ENCODE data around the gene CGN.
A peak's percentile ranks its signal among the peaks of the same experiment; 100 is the strongest.

The CGN gene

DNA sequence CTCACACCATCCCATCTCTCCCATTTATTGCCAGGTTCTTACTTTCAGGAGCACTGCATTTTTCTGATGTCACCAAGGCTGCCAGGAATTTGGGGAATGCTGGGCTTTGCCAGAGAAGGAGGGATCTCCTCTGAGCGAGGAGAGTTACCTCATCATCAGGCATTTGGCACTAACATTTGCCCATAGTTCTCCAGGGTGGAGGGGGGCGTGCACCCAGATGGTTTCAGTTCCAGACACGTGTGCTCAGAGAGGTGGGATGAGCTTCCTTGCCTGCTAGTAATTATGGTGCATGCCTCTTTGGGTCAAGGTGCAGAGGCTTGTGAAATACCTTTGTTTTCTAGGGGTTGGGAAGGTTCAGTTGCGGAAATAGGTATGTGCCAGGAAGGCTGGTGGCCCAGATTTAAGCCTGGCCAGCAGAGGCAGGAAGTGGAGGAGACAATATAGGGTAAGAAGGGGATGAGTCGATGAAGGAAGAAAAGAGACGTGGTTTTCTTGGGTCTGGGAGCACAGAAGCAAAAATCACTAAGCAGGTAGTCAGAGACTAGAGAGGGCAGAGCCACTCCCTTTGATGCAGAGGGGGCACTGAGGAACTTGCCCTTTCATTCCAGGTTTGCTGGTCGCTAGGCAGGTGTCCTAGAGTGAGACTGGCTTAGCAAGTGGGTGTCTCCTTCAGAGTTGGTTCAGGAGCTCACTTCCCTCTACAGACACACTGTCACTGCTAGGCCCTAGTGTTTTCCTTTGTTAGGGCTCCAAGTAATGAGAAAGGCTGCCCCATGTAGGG is 36.1 kb downstream of the CGN start:
- DNase-seq (ENCODE audit: low read depth in 2 of 2) = no peak

DNA sequence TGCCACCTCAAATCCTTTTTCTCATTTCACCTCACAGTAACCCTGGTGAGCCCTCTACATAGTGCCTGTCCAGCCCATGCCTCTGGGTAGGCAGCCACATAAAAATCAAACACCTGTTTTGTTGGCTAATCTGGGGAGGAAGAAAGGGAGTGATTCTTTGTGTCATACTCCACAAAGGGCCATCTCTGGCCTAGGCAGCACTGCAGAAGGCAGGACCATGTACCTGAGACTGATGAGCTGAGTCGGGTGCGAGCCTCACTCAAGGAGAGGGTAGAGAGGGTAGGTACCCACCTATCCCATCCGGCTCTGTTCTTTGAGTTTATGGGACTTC is 36.7 kb downstream of the CGN start:
- DNase-seq (ENCODE audit: low read depth in 2 of 2) = no peak

DNA sequence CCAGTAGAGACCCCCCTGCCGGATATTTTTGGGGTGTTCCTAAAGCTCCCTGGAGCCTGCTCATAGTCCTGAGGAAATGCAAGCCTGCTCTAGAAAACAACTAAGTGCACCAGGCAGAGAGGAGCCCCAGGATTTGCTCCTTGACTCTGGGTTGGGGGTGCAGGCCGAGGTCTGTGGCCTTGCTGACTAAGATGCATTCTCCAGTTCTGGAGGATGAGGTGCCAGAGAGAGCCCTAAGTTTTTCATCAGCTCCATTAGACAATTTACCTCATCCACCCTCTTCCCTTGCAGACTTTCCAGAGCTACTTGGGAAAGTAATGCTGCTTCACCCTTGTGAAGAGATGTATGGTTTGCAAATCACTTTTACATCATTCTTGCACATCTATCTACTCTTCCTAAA is 38.0 kb downstream of the CGN start:
- DNase-seq (ENCODE audit: low read depth in 2 of 2) = no peak

DNA sequence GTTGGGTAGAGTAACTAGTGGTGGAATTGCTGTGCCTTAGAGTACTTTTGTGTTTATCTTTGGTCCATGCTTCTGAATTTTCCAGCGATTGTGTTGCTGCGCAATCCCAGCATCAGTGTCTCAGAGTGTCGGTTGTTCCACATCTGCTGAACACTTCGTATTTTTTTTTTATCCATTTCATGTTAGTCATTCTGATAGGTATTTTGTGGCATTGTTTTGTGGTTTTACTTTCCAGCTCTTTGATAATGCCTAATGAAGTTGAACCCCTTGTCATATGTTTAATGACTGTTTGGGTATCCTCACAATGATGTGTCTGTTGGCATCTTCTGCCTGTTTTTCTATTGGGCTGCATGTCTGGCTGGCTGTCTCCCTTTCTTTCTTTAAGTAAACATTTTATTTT is 42.5 kb downstream of the CGN start:
- no peak for DNase-seq (ENCODE audit: low read depth in 2 of 2)

DNA sequence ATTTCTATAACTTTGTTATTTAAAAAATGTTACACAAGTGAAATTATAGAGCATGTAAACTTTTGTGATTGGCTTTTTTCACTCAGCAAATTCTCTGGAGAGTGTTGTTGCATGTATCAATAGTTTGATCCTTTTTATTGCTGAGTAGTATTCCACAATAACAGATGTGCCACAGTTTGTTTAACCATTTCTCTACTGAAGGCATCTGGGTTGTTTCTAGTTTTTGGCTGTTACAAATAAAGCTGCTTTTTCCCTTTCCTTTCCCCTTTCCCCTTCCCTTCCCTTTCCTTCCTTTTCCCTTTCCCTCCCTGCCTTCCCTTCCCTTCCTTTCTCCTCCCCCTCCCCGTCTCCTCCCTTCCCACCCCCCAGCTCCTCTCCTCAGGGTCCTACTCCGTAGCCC is 44.9 kb downstream of the CGN start:
- no peak for DNase-seq (ENCODE audit: low read depth in 2 of 2)

DNA sequence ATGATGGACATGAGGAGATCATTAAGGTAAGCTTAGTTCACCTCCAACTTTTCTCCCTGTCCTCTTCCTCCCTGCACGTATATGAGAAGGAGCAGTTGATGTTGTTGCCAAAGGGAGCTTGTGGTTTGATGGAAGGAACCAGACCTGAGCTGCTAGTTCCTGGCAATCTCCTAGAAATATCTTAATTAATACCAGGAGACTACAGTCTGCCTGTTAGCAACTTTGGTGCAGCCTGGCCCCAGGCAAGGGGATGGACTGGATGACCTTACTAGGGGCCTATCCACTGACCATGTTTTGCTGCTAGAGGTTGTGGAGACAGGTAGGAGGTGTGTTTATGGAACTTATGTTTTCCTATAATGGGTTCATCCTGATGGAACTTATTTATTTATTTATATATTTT is 51.5 kb downstream of the CGN start:
- DNase-seq (ENCODE audit: low read depth in 2 of 2) = no peak

DNA sequence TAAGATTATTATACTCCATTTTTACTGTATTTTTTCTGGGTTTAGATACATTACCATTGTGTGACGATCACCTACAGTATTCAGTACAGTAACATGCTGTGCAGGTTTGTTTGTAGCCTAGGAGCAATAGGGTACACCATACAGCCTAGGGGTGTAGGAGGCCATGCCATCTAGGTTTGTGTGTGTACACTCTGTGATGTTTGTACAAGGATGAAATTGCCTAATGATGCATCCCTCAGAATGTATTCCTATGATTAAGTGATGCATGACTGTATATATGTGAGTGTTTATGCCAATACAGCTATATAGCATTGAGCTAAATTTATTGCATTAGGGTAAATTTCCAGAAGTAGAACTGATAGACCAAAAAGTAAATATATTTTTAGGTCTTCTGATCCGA is 52.2 kb downstream of the CGN start:
- DNase-seq (ENCODE audit: low read depth in 2 of 2) = no peak

DNA sequence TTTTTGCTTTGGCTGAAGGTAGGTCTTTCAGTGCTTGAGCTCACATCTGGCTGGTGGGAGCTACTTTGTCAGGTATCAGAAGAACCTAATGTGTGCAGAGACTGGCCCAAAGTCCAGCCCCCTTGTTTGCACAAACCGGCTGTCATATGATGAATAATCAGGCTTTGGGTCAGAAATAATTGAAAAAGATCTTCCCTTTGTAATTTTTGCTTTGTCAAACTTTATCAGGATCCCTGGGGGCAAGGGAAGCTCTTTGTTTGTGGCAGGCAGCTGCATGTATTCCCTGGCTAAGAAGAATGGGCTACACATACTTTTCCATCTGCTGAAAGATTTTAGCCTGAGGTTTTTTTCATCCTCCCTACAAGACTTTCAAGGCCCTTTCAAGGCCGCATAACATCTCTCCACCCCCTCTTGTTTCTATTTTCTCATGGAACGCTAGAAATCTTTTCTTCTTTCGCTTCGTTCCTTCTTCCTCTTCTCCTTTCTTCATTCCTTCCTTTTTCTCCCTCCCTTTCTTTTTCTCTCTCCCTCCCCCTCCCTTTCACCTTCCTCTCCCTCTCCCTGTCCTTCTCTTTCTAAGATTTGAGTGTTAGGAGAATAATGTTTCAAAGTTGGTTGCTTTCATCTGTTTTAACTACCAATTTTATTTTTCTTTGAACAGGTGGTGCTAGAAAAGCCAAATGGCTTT is 54.5 kb downstream of the CGN start:
- no peak for DNase-seq (ENCODE audit: low read depth in 2 of 2)

DNA sequence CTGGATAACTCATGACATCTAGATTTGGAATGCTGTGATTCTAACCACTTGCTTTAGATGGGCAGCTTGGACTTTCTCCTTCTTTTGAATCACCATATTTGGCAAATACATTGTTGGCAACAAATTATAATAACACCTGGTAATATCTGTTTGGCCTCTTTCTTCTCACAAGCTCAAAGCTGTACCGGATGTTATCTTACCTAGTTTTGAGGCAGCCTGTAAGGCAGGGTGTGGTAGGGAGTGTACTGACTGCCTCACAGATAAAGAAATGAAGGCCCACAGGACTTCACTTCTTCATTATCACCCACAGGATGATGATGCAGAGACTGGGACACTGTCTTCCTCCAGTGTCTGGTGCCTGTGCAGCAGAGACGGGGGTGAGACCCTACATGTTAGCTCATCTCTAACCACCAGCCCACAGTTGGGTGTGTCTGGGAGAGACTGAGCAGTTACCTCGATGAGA is 57.5 kb downstream of the CGN start:
- DNase-seq (ENCODE audit: low read depth in 2 of 2) = peak in 1 of 2 donors; percentile 13

DNA sequence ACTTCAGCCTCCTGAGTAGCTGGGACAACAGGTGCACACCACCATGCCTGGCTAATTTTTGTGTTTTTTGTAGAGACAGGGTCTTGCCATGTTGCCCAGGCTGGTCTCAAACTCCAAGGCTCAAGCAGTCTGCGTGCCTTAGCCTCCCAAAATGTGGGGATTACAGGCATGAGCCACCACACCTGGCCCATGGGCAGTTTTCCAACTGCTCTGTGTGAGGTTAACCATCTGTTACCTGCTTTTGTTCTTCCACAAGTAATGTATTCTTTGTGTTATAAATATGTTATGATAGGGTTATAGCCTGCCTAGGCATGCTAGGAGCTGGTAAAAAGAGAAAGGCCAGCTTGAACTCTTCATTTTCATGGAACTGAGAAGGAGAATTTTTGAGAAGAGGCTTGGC is 59.6 kb downstream of the CGN start:
- no peak for DNase-seq (ENCODE audit: low read depth in 2 of 2)

DNA sequence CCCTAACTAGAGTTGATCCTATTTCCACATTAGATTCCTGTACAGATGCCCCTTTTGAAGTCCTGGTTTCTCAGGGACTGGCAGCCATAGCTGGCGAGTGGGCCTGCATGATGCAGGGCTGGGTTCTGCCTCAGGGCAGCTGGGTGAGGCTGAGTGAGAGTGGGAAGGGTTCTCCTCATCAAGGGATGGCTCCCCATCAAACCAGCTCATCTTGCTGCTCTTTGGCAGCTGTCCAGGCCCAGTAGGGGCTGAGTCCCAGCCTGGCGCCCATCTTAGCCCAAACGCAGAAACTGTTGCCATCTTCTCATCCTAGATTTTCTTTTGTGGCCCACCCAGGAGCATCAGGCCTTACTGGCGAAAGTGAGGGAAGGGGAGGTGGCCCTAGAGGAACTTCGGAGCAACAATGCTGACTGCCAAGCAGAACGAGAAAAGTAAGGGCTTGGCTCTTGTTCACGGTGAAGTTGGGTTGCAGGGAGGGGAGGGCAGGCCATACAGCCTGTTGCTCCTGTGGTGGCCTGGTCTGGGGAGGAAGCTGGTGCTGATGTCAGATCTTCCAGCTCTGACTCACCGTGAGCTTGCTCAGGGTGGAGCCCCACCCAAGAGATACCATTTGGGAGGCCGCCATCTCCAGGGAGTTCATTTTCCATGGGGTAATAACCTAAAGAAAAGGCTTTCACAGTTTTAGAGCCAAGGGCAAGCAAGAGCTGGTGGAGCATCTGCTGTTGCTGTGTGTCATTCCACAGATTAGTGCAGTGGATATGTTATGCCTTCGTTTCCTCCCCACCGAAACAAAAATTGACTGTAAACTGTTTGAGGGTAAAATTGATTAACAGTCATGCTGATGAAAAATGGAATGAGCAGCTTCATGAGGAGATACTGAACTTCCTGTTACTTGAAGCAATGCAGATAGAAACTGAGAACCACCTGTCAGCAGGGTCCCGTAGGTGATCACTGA is 63.7 kb downstream of the CGN start:
- no peak for DNase-seq (ENCODE audit: low read depth in 2 of 2)

DNA sequence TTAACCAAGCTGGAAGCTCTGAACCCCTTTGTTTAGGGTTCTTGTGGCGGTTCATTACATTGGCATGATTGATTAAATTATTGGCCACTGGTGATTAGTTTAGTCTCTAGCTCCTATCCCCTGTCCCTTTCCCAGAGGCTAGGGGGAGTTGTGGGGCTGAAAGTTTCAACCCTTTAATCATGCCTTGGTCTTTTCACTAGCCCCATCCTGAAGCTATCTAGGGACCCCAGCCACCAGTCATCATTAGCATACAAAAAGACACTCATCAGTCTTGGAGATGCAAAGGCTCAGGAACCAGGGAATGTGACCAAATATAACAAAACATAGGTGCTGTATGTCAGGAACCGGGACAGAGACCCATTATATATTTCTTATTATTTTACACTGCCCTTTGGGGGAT is 66.0 kb downstream of the CGN start:
- no peak for DNase-seq (ENCODE audit: low read depth in 2 of 2)

DNA sequence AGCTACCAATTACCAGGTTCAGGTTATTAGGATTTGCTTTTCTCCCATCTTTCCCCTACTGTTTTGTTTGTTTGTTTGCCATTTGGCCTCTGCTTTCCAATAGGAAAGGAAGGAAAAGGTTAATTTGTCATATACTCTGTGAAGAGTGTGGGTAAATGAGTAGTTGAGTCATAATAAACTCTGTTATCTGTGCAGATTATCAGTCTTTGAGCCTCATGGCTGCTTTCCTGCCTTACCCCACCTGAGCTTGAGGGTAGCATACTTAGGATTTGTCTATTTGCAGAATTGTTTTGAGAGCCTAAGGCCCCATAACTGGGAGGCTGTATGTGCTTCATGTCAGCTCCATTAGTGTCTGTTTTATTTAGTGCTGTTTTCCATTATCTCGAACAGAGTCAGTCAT is 67.8 kb downstream of the CGN start:
- DNase-seq (ENCODE audit: low read depth in 2 of 2) = no peak

DNA sequence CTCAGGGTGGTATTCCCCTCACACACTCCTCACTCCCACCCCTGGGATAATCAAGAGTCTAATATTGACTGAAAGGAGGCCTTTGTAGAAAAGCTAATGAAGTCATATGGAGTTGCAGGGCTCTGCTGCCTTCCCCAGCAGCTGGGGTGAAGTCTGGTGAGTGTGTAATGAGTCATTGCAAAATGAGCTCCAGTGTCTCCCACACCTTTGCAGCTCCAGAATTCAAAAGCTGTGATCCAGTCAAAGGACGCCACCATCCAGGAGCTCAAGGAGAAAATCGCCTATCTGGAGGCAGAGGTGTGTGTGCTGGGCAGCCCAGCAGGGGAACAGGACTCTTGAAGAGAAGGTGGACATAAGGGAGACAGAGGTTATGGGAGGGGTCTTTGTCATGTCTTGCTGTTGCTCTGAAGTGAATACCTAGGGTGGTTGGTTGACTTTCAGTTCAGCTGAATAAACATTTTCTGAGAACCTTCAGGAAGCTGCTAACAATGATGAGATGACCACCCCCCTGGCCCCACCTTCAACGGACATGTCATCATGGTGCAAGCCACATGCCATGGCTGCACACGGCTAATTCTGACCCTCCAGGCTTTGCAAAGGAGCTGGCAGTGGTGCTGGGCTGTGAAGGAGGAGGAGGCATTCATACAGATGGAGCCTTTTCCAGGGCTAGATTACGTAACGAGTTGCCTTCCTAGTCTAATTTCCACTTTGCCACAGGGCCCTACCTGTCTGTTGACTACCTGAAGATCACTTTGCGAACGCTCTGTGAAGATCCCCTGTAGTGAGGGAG is 68.4 kb downstream of the CGN start:
- no peak for DNase-seq (ENCODE audit: low read depth in 2 of 2)

DNA sequence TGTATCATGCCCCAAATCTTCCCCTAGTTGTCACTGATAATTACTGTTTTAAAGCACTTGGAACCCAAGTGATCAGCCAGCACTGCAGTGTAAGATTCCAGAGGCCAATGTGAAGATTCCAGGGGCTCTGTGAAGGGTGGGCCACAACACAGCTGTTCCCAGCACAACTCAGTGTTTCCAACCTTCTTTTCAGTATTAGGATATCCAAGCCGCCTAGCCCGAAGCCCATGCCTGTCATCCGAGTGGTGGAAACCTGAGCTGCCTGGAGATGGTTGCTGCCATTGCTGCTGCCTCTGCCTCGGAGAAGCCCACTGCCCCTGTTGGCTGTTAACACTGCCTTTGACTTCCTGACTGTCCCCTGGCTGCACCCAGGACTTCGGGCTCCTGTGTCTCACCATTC is 70.3 kb downstream of the CGN start:
- no peak for DNase-seq (ENCODE audit: low read depth in 2 of 2)

DNA sequence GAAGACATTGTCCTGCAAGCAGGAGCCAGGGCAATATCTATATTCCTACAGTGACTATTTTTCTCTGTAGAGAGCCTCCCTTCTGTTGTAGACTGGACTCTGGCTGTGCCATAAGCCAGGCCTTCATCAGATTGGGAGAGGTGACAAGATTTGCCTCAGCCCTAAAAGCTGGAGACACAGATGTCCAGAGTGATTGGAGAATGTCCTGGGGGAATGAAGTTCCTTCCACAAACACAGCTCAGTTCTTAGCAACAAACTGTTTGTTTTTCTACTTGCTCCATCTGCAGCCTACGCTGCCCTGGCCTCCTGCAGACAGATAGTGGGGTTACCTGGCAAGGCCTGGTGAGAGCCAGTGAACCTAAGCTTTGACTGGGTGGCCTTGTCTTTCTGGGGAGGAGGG is 70.7 kb downstream of the CGN start:
- no peak for DNase-seq (ENCODE audit: low read depth in 2 of 2)

DNA sequence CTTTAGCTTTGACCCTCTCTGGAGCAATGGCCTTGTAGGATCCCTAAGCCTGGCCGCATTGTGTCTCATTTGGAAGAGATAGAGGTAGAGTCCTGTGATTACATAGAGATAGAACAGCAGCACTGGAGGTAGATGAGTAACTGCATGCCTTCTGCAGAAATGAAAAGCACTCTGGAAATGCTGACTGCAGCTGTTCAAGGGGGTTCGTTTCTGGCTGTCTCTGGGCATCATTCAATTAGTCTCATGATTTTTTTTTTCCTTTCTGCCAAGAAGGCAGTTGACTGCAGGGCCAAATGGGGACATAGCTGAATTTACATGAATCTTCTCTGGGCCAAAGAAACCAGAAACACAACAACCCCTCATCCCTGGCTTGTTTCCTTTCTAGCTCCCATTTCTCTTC is 72.6 kb downstream of the CGN start:
- no peak for DNase-seq (ENCODE audit: low read depth in 2 of 2)

DNA sequence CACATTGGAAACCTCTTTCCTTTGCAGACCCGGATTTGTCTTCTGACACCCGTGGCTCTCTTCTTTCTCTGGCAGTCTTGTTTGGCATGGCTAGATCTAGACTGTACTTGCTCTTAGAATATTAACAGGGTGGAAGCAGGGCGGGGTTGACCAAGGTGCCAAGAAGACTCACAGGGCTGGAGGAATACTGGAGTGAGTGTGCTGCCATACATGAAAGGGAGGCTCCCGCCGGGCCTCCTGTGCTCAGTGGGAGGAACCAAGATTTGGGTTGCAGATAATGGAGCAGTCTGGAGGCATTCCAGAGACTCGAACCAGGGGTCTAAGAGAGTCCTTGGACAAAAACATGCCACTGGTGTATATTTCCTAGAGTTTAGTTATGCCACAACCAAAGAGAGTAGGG is 73.1 kb downstream of the CGN start:
- DNase-seq (ENCODE audit: low read depth in 2 of 2) = no peak

DNA sequence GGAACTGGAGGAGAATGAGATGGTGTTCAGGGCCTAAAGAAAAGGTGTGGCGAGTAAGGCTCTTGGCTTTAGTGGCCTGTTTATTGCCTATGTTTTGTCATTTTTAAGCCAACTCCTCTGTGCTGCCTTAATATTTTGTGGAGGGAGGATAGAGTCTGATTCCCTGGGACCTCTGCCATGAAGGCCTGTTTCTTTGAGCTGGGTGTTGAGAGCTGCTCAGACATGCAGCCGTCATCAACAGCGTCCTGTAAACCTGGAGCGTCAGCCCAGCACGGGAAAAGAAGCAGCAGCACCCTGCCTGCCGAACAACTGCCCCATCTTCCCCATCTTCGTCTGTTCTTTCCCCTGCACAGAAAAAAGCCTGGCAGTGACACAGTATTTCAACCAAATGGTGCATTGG is 73.6 kb downstream of the CGN start:
- DNase-seq (ENCODE audit: low read depth in 2 of 2) = no peak

DNA sequence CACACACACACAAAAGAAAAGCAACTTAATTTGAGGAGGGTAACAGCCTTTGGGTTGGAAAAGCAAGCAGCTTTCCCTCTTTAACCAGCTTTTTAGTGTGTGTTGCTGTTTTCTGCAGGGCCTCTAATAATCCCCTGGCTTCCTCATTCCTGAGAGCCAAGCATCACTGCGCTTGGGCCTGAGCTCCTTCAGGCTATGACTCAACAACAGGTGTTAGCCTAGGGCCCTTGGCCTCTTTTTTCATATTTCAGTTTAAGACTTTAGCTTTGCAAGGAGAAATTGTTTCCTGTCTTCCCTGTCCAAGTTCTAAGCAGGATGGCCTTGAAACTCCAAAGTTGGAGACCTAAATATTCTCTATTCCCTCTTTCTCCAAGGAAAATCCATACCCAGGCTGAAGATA is 74.4 kb downstream of the CGN start:
- no peak for DNase-seq (ENCODE audit: low read depth in 2 of 2)
